HepG2 (cell line): ENCODE measurements around the gene KLF11. TPM values are rescaled to one million over a fixed set of nuclear protein-coding genes. Genes with fewer than 3 reads are reported as not detected.

Experiments
- GABPB1 ChIP-seq: IDR thresholded peaks from 2 replicates; pipeline ENCODE4 v1.6.1; 2016; ENCODE audit warnings: mild to moderate bottlenecking, missing genetic modification reagents, moderate library complexity, missing compliant biosample characterization
- HDAC6 ChIP-seq: fragments of 200-600 bp; sonication (generic); IDR thresholded peaks from 2 replicates; pipeline ENCODE4 v1.7.0; 2017; ENCODE audit warnings: mild to moderate bottlenecking, antibody characterized with exemption, low read length, low read depth
- PTBP1 ChIP-seq: fragments of 200-400 bp; formaldehyde crosslinking; IDR thresholded peaks from 2 replicates; pipeline ENCODE4 v1.6.1; 2018; ENCODE audit warnings: low read length, low read depth; ENCODE audit not compliant: poor library complexity, severe bottlenecking
- RFX3 ChIP-seq: IDR thresholded peaks from 2 replicates; pipeline ENCODE4 v1.6.1; 2016; ENCODE audit warnings: missing biosample characterization, missing genetic modification reagents
- TCF12 ChIP-seq, 2 experiments: fragments of 450-650 bp in 1 of 2; sonication (generic) in 1 of 2; formaldehyde crosslinking in 1 of 2; IDR thresholded peaks; 2 replicates each; pipeline versions ENCODE4 v1.6.1 to v1.8.0; 2017 to 2022; ENCODE audit warnings: antibody characterized with exemption in 1 of 2, mild to moderate bottlenecking in 1 of 2, missing genetic modification reagents in 1 of 2, moderate library complexity in 1 of 2
- ZEB1 ChIP-seq: IDR thresholded peaks from 2 replicates; pipeline ENCODE4 v1.6.1; 2012; ENCODE audit warnings: mild to moderate bottlenecking, low read depth, inconsistent platforms; ENCODE audit not compliant: insufficient replicate concordance
- ZMAT3 ChIP-seq: sonication (generic); formaldehyde crosslinking; conservative IDR thresholded peaks from 2 replicates; pipeline ENCODE4 v1.7.0; 2021; ENCODE audit warnings: missing genetic modification reagents
- ZNF652 ChIP-seq: IDR thresholded peaks from 2 replicates; pipeline ENCODE4 v1.6.1; 2016; ENCODE audit warnings: low read depth, borderline replicate concordance
- polyA plus RNA-seq, 8 experiments: library from polyadenylated mRNA; depleted of rRNA in 3 of 8; stranded (reverse) in 7 of 8; unstranded in 1 of 8; fragments of >200 nt; fragmentation: Illumina TruSeq in 4 of 8; extraction: Trizol in 4 of 8; gene quantifications; 2 replicates each; pipeline versions ENCODE4 v1.2.1 to v1.2.3, GENCODE V29; 2011 to 2016; ENCODE audit warnings: low read depth in 4 of 8, missing spikeins in 1 of 8, mixed read lengths in 1 of 8; ENCODE audit not compliant: insufficient read depth in 1 of 8
- total RNA-seq, 5 experiments: library from RNA; depleted of rRNA; stranded (reverse); fragments of >200 nt; fragmentation: Illumina TruSeq; extraction: Trizol; gene quantifications; 2 replicates each; pipeline ENCODE4 v1.2.3, GENCODE V29; 2016; ENCODE audit warnings: low read depth in 1 of 5
- TF ChIP-seq, protein P1 (sequence below): sonication (generic); formaldehyde crosslinking; IDR thresholded peaks from 2 replicates; pipeline ENCODE4 v1.9.0; 2021; ENCODE audit warnings: mild to moderate bottlenecking, missing genetic modification reagents
- TF ChIP-seq, protein P2 (sequence below): IDR thresholded peaks from 2 replicates; pipeline ENCODE4 v1.6.1; 2016
- TF ChIP-seq, protein P3 (sequence below): sonication (generic); formaldehyde crosslinking; conservative IDR thresholded peaks from 2 replicates; pipeline ENCODE4 v1.8.0; 2022; ENCODE audit warnings: mild to moderate bottlenecking, moderate library complexity, missing genetic modification reagents
- TF ChIP-seq, protein P4 (sequence below): sonication (generic); IDR thresholded peaks from 2 replicates; pipeline ENCODE4 v1.6.1; 2016; ENCODE audit warnings: low read depth, borderline replicate concordance
- TF ChIP-seq, protein P5 (sequence below): sonication (generic); formaldehyde crosslinking; conservative IDR thresholded peaks from 2 replicates; pipeline ENCODE4 v1.4.0; 2020; ENCODE audit warnings: missing genetic modification reagents
- TF ChIP-seq, protein P6 (sequence below): IDR thresholded peaks from 2 replicates; pipeline ENCODE4 v1.6.1; 2016; ENCODE audit warnings: control low read depth

The KLF11 gene
- total and polyA plus RNA-seq, 2 of the 13 experiments (the other 11 are each of a cell fraction or from before 2014, with no cell fraction given) = 2.5 to 11.8 TPM

DNA sequence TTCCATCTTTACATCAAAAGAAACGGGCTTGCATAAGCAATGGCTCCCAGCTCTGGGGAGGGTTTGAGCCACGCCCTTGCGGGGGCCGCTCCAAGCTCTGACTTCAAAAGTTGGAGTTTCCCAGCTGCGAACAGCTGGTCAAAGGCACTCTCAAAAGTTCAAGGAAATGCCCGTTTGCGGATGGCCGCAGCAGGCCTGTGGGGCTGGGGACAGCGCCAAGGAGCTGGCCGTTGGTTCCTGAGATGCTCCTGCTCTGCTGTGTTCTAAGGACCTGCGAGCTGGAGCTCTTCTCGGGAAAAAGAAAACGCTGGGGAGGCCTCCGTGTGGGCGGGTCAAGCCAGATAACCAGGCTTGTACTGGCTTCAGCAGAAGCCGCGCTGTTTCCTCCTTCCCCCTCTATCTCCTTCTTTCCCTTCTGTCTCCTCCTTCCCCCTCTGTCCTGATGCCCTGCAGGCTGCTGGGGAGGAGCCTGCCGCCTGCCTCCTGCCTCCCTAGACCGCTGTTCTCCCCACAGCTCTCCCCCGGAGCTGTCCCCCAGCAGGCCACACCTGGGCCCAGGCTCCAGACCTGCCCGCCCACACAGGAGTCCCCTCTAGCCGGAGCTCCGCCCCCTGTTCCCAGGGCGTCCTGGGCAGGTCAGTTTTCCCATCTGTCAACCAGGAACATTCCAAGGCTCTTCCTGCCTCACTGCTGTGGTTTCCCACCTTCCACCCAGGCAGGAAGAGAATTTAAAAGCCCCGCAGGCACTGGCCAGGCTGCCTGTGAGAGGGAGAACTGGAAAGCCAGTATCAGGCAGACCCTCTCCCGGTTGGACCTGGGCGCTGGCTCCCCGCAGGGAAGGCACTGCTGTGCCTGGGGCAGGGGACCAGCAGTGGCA, 14.1 kb downstream of the KLF11 start (continued):
- TF ChIP-seq, protein P1, sequence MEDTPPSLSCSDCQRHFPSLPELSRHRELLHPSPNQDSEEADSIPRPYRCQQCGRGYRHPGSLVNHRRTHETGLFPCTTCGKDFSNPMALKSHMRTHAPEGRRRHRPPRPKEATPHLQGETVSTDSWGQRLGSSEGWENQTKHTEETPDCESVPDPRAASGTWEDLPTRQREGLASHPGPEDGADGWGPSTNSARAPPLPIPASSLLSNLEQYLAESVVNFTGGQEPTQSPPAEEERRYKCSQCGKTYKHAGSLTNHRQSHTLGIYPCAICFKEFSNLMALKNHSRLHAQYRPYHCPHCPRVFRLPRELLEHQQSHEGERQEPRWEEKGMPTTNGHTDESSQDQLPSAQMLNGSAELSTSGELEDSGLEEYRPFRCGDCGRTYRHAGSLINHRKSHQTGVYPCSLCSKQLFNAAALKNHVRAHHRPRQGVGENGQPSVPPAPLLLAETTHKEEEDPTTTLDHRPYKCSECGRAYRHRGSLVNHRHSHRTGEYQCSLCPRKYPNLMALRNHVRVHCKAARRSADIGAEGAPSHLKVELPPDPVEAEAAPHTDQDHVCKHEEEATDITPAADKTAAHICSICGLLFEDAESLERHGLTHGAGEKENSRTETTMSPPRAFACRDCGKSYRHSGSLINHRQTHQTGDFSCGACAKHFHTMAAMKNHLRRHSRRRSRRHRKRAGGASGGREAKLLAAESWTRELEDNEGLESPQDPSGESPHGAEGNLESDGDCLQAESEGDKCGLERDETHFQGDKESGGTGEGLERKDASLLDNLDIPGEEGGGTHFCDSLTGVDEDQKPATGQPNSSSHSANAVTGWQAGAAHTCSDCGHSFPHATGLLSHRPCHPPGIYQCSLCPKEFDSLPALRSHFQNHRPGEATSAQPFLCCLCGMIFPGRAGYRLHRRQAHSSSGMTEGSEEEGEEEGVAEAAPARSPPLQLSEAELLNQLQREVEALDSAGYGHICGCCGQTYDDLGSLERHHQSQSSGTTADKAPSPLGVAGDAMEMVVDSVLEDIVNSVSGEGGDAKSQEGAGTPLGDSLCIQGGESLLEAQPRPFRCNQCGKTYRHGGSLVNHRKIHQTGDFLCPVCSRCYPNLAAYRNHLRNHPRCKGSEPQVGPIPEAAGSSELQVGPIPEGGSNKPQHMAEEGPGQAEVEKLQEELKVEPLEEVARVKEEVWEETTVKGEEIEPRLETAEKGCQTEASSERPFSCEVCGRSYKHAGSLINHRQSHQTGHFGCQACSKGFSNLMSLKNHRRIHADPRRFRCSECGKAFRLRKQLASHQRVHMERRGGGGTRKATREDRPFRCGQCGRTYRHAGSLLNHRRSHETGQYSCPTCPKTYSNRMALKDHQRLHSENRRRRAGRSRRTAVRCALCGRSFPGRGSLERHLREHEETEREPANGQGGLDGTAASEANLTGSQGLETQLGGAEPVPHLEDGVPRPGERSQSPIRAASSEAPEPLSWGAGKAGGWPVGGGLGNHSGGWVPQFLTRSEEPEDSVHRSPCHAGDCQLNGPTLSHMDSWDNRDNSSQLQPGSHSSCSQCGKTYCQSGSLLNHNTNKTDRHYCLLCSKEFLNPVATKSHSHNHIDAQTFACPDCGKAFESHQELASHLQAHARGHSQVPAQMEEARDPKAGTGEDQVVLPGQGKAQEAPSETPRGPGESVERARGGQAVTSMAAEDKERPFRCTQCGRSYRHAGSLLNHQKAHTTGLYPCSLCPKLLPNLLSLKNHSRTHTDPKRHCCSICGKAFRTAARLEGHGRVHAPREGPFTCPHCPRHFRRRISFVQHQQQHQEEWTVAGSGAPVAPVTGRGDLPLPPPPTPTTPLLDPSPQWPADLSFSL = no peak
- TF ChIP-seq, protein P2, sequence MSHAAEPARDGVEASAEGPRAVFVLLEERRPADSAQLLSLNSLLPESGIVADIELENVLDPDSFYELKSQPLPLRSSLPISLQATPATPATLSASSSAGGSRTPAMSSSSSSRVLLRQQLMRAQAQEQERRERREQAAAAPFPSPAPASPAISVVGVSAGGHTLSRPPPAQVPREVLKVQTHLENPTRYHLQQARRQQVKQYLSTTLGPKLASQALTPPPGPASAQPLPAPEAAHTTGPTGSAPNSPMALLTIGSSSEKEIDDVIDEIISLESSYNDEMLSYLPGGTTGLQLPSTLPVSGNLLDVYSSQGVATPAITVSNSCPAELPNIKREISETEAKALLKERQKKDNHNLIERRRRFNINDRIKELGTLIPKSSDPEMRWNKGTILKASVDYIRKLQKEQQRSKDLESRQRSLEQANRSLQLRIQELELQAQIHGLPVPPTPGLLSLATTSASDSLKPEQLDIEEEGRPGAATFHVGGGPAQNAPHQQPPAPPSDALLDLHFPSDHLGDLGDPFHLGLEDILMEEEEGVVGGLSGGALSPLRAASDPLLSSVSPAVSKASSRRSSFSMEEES = no peak
- TF ChIP-seq GABPB1 (CRISPR knock-in tag) (peak; percentile 33; the same call in 1 of the 2 replicates), ZMAT3 (no peak), RFX3 (CRISPR knock-in tag) (no peak), TCF12 (IDR thresholded peaks at IDR 0.05) (no peak), TCF12 (CRISPR knock-in tag; IDR thresholded peaks at IDR 0.05) (0 out of 2 replicates have a peak, but pooled peaks have one; percentile 25), HDAC6 (no peak), PTBP1 (no peak), ZNF652 (CRISPR knock-in tag) (no peak), ZEB1 (peak; percentile 71)
- TF ChIP-seq, protein P3, sequence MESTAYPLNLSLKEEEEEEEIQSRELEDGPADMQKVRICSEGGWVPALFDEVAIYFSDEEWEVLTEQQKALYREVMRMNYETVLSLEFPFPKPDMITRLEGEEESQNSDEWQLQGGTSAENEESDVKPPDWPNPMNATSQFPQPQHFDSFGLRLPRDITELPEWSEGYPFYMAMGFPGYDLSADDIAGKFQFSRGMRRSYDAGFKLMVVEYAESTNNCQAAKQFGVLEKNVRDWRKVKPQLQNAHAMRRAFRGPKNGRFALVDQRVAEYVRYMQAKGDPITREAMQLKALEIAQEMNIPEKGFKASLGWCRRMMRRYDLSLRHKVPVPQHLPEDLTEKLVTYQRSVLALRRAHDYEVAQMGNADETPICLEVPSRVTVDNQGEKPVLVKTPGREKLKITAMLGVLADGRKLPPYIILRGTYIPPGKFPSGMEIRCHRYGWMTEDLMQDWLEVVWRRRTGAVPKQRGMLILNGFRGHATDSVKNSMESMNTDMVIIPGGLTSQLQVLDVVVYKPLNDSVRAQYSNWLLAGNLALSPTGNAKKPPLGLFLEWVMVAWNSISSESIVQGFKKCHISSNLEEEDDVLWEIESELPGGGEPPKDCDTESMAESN = no peak
- TF ChIP-seq, protein P4, sequence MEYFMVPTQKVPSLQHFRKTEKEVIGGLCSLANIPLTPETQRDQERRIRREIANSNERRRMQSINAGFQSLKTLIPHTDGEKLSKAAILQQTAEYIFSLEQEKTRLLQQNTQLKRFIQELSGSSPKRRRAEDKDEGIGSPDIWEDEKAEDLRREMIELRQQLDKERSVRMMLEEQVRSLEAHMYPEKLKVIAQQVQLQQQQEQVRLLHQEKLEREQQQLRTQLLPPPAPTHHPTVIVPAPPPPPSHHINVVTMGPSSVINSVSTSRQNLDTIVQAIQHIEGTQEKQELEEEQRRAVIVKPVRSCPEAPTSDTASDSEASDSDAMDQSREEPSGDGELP = peak; percentile 83
- TF ChIP-seq, protein P5, sequence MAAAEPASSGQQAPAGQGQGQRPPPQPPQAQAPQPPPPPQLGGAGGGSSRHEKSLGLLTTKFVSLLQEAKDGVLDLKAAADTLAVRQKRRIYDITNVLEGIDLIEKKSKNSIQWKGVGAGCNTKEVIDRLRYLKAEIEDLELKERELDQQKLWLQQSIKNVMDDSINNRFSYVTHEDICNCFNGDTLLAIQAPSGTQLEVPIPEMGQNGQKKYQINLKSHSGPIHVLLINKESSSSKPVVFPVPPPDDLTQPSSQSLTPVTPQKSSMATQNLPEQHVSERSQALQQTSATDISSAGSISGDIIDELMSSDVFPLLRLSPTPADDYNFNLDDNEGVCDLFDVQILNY (CRISPR knock-in tag) = no peak
- TF ChIP-seq, protein P6, sequence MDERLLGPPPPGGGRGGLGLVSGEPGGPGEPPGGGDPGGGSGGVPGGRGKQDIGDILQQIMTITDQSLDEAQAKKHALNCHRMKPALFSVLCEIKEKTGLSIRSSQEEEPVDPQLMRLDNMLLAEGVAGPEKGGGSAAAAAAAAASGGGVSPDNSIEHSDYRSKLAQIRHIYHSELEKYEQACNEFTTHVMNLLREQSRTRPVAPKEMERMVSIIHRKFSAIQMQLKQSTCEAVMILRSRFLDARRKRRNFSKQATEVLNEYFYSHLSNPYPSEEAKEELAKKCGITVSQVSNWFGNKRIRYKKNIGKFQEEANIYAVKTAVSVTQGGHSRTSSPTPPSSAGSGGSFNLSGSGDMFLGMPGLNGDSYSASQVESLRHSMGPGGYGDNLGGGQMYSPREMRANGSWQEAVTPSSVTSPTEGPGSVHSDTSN = peak; percentile 40; the same call in 1 of the 2 replicates
